ENCODE measurements around the gene MPPED1.

GRCh38 chr22:43541022-43541421 lies 129.2 kb downstream of the MPPED1 start:
- TF ChIP-seq, protein P1, sequence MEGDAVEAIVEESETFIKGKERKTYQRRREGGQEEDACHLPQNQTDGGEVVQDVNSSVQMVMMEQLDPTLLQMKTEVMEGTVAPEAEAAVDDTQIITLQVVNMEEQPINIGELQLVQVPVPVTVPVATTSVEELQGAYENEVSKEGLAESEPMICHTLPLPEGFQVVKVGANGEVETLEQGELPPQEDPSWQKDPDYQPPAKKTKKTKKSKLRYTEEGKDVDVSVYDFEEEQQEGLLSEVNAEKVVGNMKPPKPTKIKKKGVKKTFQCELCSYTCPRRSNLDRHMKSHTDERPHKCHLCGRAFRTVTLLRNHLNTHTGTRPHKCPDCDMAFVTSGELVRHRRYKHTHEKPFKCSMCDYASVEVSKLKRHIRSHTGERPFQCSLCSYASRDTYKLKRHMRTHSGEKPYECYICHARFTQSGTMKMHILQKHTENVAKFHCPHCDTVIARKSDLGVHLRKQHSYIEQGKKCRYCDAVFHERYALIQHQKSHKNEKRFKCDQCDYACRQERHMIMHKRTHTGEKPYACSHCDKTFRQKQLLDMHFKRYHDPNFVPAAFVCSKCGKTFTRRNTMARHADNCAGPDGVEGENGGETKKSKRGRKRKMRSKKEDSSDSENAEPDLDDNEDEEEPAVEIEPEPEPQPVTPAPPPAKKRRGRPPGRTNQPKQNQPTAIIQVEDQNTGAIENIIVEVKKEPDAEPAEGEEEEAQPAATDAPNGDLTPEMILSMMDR (IDR thresholded peaks at IDR 0.05) = no peak
- no peak for TF ChIP-seq EZH2 (IDR thresholded peaks at IDR 0.05; ENCODE audit: borderline replicate concordance, insufficient read depth, low read depth, low read length, poor library complexity, severe bottlenecking)

Measured in B cell (primary cell).